Mesendoderm (in vitro differentiated cells): ENCODE results near the gene USP12.
A peak's percentile ranks its signal among the peaks of the same experiment; 100 is the strongest.

Source experiments
- DNase-seq: peaks from one replicate; pipeline ENCODE4 v3.0.0; 2013
- H2AK5ac ChIP-seq: 2 replicates; pipeline ENCODE4 v1.6.1; 2013; ENCODE audit warnings: low read length, inconsistent platforms
- H2BK120ac ChIP-seq: 2 replicates; pipeline ENCODE4 v1.6.1; 2013; ENCODE audit warnings: low read depth, mild to moderate bottlenecking, low read length, moderate library complexity, mixed read lengths
- H2BK15ac ChIP-seq: replicated peaks from 2 replicates; pipeline ENCODE4 v1.6.1; 2013; ENCODE audit warnings: low read depth, mild to moderate bottlenecking, moderate library complexity
- H2BK5ac ChIP-seq: 2 replicates; pipeline ENCODE4 v1.6.1; 2013; ENCODE audit warnings: low read length, inconsistent platforms
- H3K18ac ChIP-seq: 2 replicates; pipeline ENCODE4 v1.6.1; 2013; ENCODE audit warnings: mild to moderate bottlenecking, low read length, mixed read lengths
- H3K23ac ChIP-seq: one replicate; pipeline ENCODE4 v1.6.1; 2013; ENCODE audit warnings: low read length
- H3K27ac ChIP-seq: 2 replicates; pipeline ENCODE4 v1.5.1; 2013; ENCODE audit warnings: low read depth, mild to moderate bottlenecking, inconsistent platforms, low read length, moderate library complexity
- H3K27me3 ChIP-seq: 2 replicates; pipeline ENCODE4 v1.6.1; 2013; ENCODE audit warnings: low read length, control low read depth, mild to moderate bottlenecking, inconsistent platforms; ENCODE audit not compliant: insufficient read depth, poor library complexity
- H3K36me3 ChIP-seq: 2 replicates; pipeline ENCODE4 v1.6.1; 2013; ENCODE audit warnings: low read length, inconsistent platforms; ENCODE audit not compliant: control insufficient read depth, insufficient read depth
- H3K4ac ChIP-seq: one replicate; pipeline ENCODE4 v1.6.1; 2013; ENCODE audit warnings: low read depth, mild to moderate bottlenecking, low read length, moderate library complexity
- H3K4me1 ChIP-seq: 2 replicates; pipeline ENCODE4 v1.6.1; 2013; ENCODE audit warnings: low read depth, low read length, inconsistent platforms; ENCODE audit not compliant: control insufficient read depth
- H3K4me2 ChIP-seq: 2 replicates; pipeline ENCODE4 v1.6.1; 2013; ENCODE audit warnings: low read length
- H3K4me3 ChIP-seq: 2 replicates; pipeline ENCODE4 v1.5.1; 2013; ENCODE audit warnings: mild to moderate bottlenecking, low read length
- H3K56ac ChIP-seq: one replicate; pipeline ENCODE4 v1.6.1; 2013; ENCODE audit warnings: low read length
- H3K79me1 ChIP-seq: 2 replicates; pipeline ENCODE4 v1.6.1; 2013; ENCODE audit warnings: low read length, inconsistent platforms
- H3K79me2 ChIP-seq: 2 replicates; pipeline ENCODE4 v1.6.1; 2013; ENCODE audit warnings: mild to moderate bottlenecking, low read length; ENCODE audit not compliant: control insufficient read depth, insufficient read depth
- H3K9ac ChIP-seq: 2 replicates; pipeline ENCODE4 v1.6.1; 2013; ENCODE audit warnings: low read length, inconsistent platforms
- H4K5ac ChIP-seq: one replicate; pipeline ENCODE4 v1.6.1; 2013; ENCODE audit warnings: low read length
- H4K8ac ChIP-seq: one replicate; pipeline ENCODE4 v1.6.1; 2013; ENCODE audit warnings: low read depth, mild to moderate bottlenecking, control low read depth, low read length, moderate library complexity
- WGBS: extraction: QIAGEN DNeasy Blood & Tissue Kit; methylation state at CpG from one replicate; pipeline ENCODE4 v1.1.7; 2013; ENCODE audit warnings: low lambda C conversion rate, missing lambda C conversion rate; ENCODE audit not compliant: insufficient coverage; ENCODE audit errors: extremely low coverage; 5-methylcytosine and 5-hydroxymethylcytosine counted together

The USP12 gene

GRCh38 chr13:27138457-27139093 is 33.0 kb downstream of the USP12 start:
- peaks cover 4% of the 10 kb centered on the region for H3K79me1 ChIP-seq
- no peak overlapping the region for H3K9ac ChIP-seq
- H3K18ac ChIP-seq: no peak overlapping the region
- H3K4me3 ChIP-seq: no peak overlapping the region
- no peak overlapping the region for H4K5ac ChIP-seq
- no peak overlapping the region for H2AK5ac ChIP-seq
- no peaks in the 10 kb centered on the region for H3K27me3 ChIP-seq
- no peak overlapping the region for H3K27ac ChIP-seq
- H4K8ac ChIP-seq: no peak overlapping the region
- H3K23ac ChIP-seq: no peak overlapping the region
- no peaks in the 10 kb centered on the region for H3K36me3 ChIP-seq
- no CpG with 5 or more reads among the region's 4 CpGs for WGBS
- H2BK15ac ChIP-seq: no peak overlapping the region
- no peak overlapping the region for H3K56ac ChIP-seq
- no peak overlapping the region for H2BK120ac ChIP-seq
- DNase-seq: peak; percentile 59
- no peak overlapping the region for H3K4ac ChIP-seq
- no peak overlapping the region for H2BK5ac ChIP-seq
- H3K4me2 ChIP-seq: no peak overlapping the region
- peaks cover 44% of the 10 kb centered on the region for H3K79me2 ChIP-seq
- H3K4me1 ChIP-seq: peaks cover 5% of the 10 kb centered on the region

GRCh38 chr13:27137759-27138158 is 33.9 kb downstream of the USP12 start:
- DNase-seq: no peak

GRCh38 chr13:27135023-27135422 is 36.6 kb downstream of the USP12 start:
- Histone ChIP-seq H3K79me2 (peaks cover 46% of the 10 kb centered on the region), H3K56ac (no peak overlapping the region)
- WGBS: 100% methylated on average over 2 of the region's 5 CpGs

More at GRCh38 chr13:27137759-27138158, 33.9 kb downstream of the USP12 start:
- no peaks in the 10 kb centered on the region for H3K36me3 ChIP-seq
- H3K9ac ChIP-seq: no peak overlapping the region
- peaks cover 4% of the 10 kb centered on the region for H3K79me1 ChIP-seq
- H4K5ac ChIP-seq: no peak overlapping the region
- no CpG with 5 or more reads among the region's 7 CpGs for WGBS
- no peak overlapping the region for H3K56ac ChIP-seq
- no peak overlapping the region for H3K23ac ChIP-seq
- H2BK5ac ChIP-seq: no peak overlapping the region
- no peak overlapping the region for H3K4me3 ChIP-seq
- H3K18ac ChIP-seq: no peak overlapping the region
- no peak overlapping the region for H3K4me2 ChIP-seq
- no peak overlapping the region for H3K4ac ChIP-seq
- no peak overlapping the region for H2AK5ac ChIP-seq
- no peak overlapping the region for H2BK15ac ChIP-seq
- H2BK120ac ChIP-seq: no peak overlapping the region
- no peak overlapping the region for H4K8ac ChIP-seq
- no peaks in the 10 kb centered on the region for H3K27me3 ChIP-seq
- peaks cover 5% of the 10 kb centered on the region for H3K4me1 ChIP-seq
- no peak overlapping the region for H3K27ac ChIP-seq
- peaks cover 44% of the 10 kb centered on the region for H3K79me2 ChIP-seq

GRCh38 chr13:27133889-27134288 is 37.7 kb downstream of the USP12 start:
- Histone ChIP-seq H2BK5ac (no peak overlapping the region), H3K4me1 (peaks cover 5% of the 10 kb centered on the region), H3K9ac (no peak overlapping the region), H3K4ac (no peak overlapping the region), H3K4me3 (no peak overlapping the region), H3K36me3 (no peaks in the 10 kb centered on the region), H3K23ac (no peak overlapping the region), H3K27me3 (no peaks in the 10 kb centered on the region), H3K79me2 (peaks cover 51% of the 10 kb centered on the region), H4K5ac (no peak overlapping the region), H3K4me2 (no peak overlapping the region), H3K18ac (no peak overlapping the region), H2AK5ac (no peak overlapping the region), H3K56ac (no peak overlapping the region), H2BK15ac (no peak overlapping the region), H2BK120ac (no peak overlapping the region), H3K27ac (no peak overlapping the region), H4K8ac (no peak overlapping the region), H3K79me1 (peaks cover 12% of the 10 kb centered on the region)
- WGBS: no CpG with 5 or more reads among the region's 2 CpGs
- DNase-seq: no peak

More at GRCh38 chr13:27135023-27135422, 36.6 kb downstream of the USP12 start:
- Histone ChIP-seq H3K79me1 (peaks cover 10% of the 10 kb centered on the region), H4K5ac (no peak overlapping the region), H3K9ac (no peak overlapping the region), H2BK5ac (no peak overlapping the region), H3K4me1 (peaks cover 5% of the 10 kb centered on the region), H3K23ac (no peak overlapping the region), H2AK5ac (no peak overlapping the region), H3K27me3 (no peaks in the 10 kb centered on the region), H3K27ac (no peak overlapping the region), H3K4me3 (no peak overlapping the region), H3K18ac (no peak overlapping the region), H4K8ac (no peak overlapping the region), H3K4ac (no peak overlapping the region), H3K4me2 (no peak overlapping the region), H2BK15ac (no peak overlapping the region), H3K36me3 (no peaks in the 10 kb centered on the region), H2BK120ac (no peak overlapping the region)
- no peak for DNase-seq

- Histone ChIP-seq H3K18ac (no peak overlapping the region), H3K9ac (no peak overlapping the region), H3K23ac (no peak overlapping the region), H3K56ac (no peak overlapping the region), H3K79me1 (peaks cover 9% of the 10 kb centered on the region), H2AK5ac (no peak overlapping the region), H3K4me1 (no peaks in the 10 kb centered on the region), H3K79me2 (peaks cover 44% of the 10 kb centered on the region), H4K5ac (no peak overlapping the region), H3K27ac (no peak overlapping the region), H3K4me2 (no peak overlapping the region), H3K4me3 (no peak overlapping the region), H3K36me3 (no peaks in the 10 kb centered on the region), H4K8ac (no peak overlapping the region), H3K4ac (no peak overlapping the region), H2BK5ac (no peak overlapping the region), H2BK15ac (no peak overlapping the region), H2BK120ac (no peak overlapping the region), H3K27me3 (no peaks in the 10 kb centered on the region)
- DNase-seq: no peak
- WGBS: no CpG with 5 or more reads among the region's 5 CpGs
Measured at GRCh38 chr13:27132538-27132937, 39.1 kb downstream of the USP12 start.

GRCh38 chr13:27131906-27132305 is 39.7 kb downstream of the USP12 start:
- H3K18ac ChIP-seq: no peak overlapping the region
- no peaks in the 10 kb centered on the region for H3K27me3 ChIP-seq
- no peak overlapping the region for H3K9ac ChIP-seq
- no peak overlapping the region for H3K4ac ChIP-seq
- H4K8ac ChIP-seq: no peak overlapping the region
- H2BK5ac ChIP-seq: no peak overlapping the region
- no peak overlapping the region for H3K23ac ChIP-seq
- H3K27ac ChIP-seq: no peak overlapping the region
- no peak overlapping the region for H2AK5ac ChIP-seq
- H3K56ac ChIP-seq: no peak overlapping the region
- H3K4me3 ChIP-seq: no peak overlapping the region
- H3K4me1 ChIP-seq: no peaks in the 10 kb centered on the region
- no peak overlapping the region for H2BK120ac ChIP-seq
- no peaks in the 10 kb centered on the region for H3K36me3 ChIP-seq
- DNase-seq: no peak
- peaks cover 47% of the 10 kb centered on the region for H3K79me2 ChIP-seq
- H2BK15ac ChIP-seq: no peak overlapping the region
- H3K79me1 ChIP-seq: peaks cover 10% of the 10 kb centered on the region
- no peak overlapping the region for H3K4me2 ChIP-seq
- H4K5ac ChIP-seq: no peak overlapping the region
- WGBS: no CpG with 5 or more reads among the region's 3 CpGs
